Vagina (tissue), 2 donors: ENCODE results near the gene ASIC3.

Source experiments
- POLR2A ChIP-seq, 2 donors: fragments of 450-650 bp; IDR thresholded peaks; one replicate each; pipeline ENCODE4 v1.6.1; 2017; ENCODE audit warnings: antibody characterized with exemption in 2 of 2, mild to moderate bottlenecking in 2 of 2, moderate library complexity in 2 of 2
- TF ChIP-seq, protein P1 (sequence below), 3 experiments: fragments of 450-650 bp in 2 of 3; fragments of 200-600 bp in 1 of 3; sonication (generic) in 1 of 3; IDR thresholded peaks; one replicate each; pipeline ENCODE4 v1.5.1; 2017 to 2019; ENCODE audit warnings: antibody characterized with exemption in 3 of 3, mild to moderate bottlenecking in 2 of 3, moderate library complexity in 2 of 3

DNA sequence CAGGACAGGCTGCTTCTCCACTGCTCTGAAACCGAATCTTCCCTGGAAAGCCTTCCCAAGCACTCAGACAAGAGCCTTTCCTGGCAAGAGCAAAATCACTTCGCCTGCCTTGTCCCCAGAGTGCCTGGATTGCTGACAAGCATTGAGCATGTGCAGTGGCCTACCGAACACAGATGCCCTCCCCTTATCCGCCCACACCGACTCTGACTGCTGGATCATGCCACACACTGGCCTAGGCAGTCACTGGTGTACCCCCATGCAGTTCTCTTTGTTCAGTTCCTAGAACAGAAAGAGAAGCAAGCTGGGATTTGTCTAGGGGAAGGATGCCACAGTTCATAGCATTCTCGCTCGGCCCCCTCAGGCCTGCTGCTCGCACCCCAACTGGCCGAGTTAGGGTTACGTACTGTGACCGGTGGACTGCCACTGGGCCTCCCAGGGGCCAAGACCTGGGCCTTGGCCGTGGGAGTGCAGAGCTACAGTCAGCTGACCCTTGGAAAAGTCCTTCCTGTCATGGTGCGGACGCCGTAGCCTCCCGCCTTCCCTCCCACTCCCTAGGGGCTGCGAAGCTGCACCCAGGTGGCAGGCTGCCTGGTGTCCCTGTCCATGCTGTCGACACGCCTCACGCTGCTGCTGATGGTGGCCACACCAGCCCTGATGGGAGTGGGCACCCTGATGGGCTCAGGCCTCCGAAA is 13.2 kb upstream of the ASIC3 start:
- TF ChIP-seq, protein P1, sequence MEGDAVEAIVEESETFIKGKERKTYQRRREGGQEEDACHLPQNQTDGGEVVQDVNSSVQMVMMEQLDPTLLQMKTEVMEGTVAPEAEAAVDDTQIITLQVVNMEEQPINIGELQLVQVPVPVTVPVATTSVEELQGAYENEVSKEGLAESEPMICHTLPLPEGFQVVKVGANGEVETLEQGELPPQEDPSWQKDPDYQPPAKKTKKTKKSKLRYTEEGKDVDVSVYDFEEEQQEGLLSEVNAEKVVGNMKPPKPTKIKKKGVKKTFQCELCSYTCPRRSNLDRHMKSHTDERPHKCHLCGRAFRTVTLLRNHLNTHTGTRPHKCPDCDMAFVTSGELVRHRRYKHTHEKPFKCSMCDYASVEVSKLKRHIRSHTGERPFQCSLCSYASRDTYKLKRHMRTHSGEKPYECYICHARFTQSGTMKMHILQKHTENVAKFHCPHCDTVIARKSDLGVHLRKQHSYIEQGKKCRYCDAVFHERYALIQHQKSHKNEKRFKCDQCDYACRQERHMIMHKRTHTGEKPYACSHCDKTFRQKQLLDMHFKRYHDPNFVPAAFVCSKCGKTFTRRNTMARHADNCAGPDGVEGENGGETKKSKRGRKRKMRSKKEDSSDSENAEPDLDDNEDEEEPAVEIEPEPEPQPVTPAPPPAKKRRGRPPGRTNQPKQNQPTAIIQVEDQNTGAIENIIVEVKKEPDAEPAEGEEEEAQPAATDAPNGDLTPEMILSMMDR (IDR thresholded peaks at IDR 0.05), result no peak
- no peak for TF ChIP-seq POLR2A (IDR thresholded peaks at IDR 0.05)
